ENCODE measurements around the gene PROP1. TPM values are rescaled to one million over a fixed set of nuclear protein-coding genes. Genes with fewer than 3 reads are reported as not detected.
"Not testable (repeated sequence)": the region's sequence is repeated elsewhere in the genome, so short reads cannot be mapped to it uniquely, and the experiment has no call there.

Gene PROP1
- total RNA-seq, 2 experiments from 2014 or later, result not detected

- H3K27ac ChIP-seq (ENCODE audit: low read depth, low read length, poor library complexity, severe bottlenecking); H4K20me1 ChIP-seq (ENCODE audit: insufficient read depth, low read length); H2AFZ ChIP-seq (ENCODE audit: low read length); BruUV-seq (replicated peaks); DNase-seq (ENCODE audit: low spot score); POLR2A ChIA-PET; H3K9me3 ChIP-seq (ENCODE audit: low read length); H3K4me2 ChIP-seq (ENCODE audit: low read length); CTCF ChIA-PET (ENCODE audit: unreplicated experiment); intact Hi-C loops (cut with micrococcal nuclease; ENCODE audit: unreplicated experiment); H3K36me3 ChIP-seq (ENCODE audit: insufficient read depth, low read length); H3K79me2 ChIP-seq (ENCODE audit: insufficient read depth, low read depth, low read length); H3K4me1 ChIP-seq (ENCODE audit: insufficient read depth, low read length, poor library complexity, severe bottlenecking); H3K4me3 ChIP-seq (ENCODE audit: low read depth, low read length, poor library complexity, severe bottlenecking); H3K9me2 ChIP-seq (ENCODE audit: insufficient read depth, low read length): not testable (repeated sequence)
Observed at GRCh38 chr5:178006536-178007231, 10.6 kb upstream of the PROP1 start.

GRCh38 chr5:178006181-178006535 is 10.1 kb upstream of the PROP1 start:
- POLR2A ChIA-PET; DNase-seq (ENCODE audit: low spot score); H2AFZ ChIP-seq (ENCODE audit: low read length); BruUV-seq (replicated peaks); H3K9me3 ChIP-seq (ENCODE audit: low read length); H3K4me2 ChIP-seq (ENCODE audit: low read length); H3K4me1 ChIP-seq (ENCODE audit: insufficient read depth, low read length, poor library complexity, severe bottlenecking); intact Hi-C loops (cut with micrococcal nuclease; ENCODE audit: unreplicated experiment); H3K79me2 ChIP-seq (ENCODE audit: insufficient read depth, low read depth, low read length); H3K27ac ChIP-seq (ENCODE audit: low read depth, low read length, poor library complexity, severe bottlenecking); H3K36me3 ChIP-seq (ENCODE audit: insufficient read depth, low read length); H3K9me2 ChIP-seq (ENCODE audit: insufficient read depth, low read length); CTCF ChIA-PET (ENCODE audit: unreplicated experiment); H4K20me1 ChIP-seq (ENCODE audit: insufficient read depth, low read length); H3K4me3 ChIP-seq (ENCODE audit: low read depth, low read length, poor library complexity, severe bottlenecking): not testable (repeated sequence)

- Histone ChIP-seq H3K79me2 (ENCODE audit: insufficient read depth, low read depth, low read length) (no peaks in the 10 kb centered on the region), H2AFZ (ENCODE audit: low read length) (no peak overlapping the region), H3K36me3 (ENCODE audit: insufficient read depth, low read length) (no peaks in the 10 kb centered on the region), H4K20me1 (ENCODE audit: insufficient read depth, low read length) (no peaks in the 10 kb centered on the region), H3K4me3 (ENCODE audit: low read depth, low read length, poor library complexity, severe bottlenecking) (no peak overlapping the region), H3K9me2 (ENCODE audit: insufficient read depth, low read length) (no peaks in the 10 kb centered on the region), H3K9me3 (ENCODE audit: low read length) (no peaks in the 10 kb centered on the region), H3K27ac (ENCODE audit: low read depth, low read length, poor library complexity, severe bottlenecking) (no peak overlapping the region), H3K4me1 (ENCODE audit: insufficient read depth, low read length, poor library complexity, severe bottlenecking) (peaks cover 6% of the 10 kb centered on the region), H3K4me2 (ENCODE audit: low read length) (no peak overlapping the region)
- DNase-seq (ENCODE audit: low spot score), result no peak
- POLR2A ChIA-PET, result no interaction called here
- intact Hi-C loops (cut with micrococcal nuclease; ENCODE audit: unreplicated experiment), result no loop called here
- no TSS peak for BruUV-seq (replicated peaks)
- CTCF ChIA-PET (ENCODE audit: unreplicated experiment), result no interaction called here
- TF ChIP-seq EZH2phosphoT487 (IDR thresholded peaks at IDR 0.05; ENCODE audit: borderline replicate concordance, low read depth, low read length), result no peak
- TF ChIP-seq CTCF (conservative IDR thresholded peaks at IDR 0.05; ENCODE audit: low read length), result no peak
Observed at GRCh38 chr5:177997846-177998245, 1.8 kb upstream of the PROP1 start.

- ChIA-PET CTCF (ENCODE audit: unreplicated experiment) (no interaction called here), POLR2A (no interaction called here)
- Histone ChIP-seq H3K4me1 (ENCODE audit: insufficient read depth, low read length, poor library complexity, severe bottlenecking) (peaks cover 6% of the 10 kb centered on the region), H4K20me1 (ENCODE audit: insufficient read depth, low read length) (no peaks in the 10 kb centered on the region), H3K27ac (ENCODE audit: low read depth, low read length, poor library complexity, severe bottlenecking) (no peak overlapping the region), H2AFZ (ENCODE audit: low read length) (no peak overlapping the region), H3K79me2 (ENCODE audit: insufficient read depth, low read depth, low read length) (no peaks in the 10 kb centered on the region), H3K36me3 (ENCODE audit: insufficient read depth, low read length) (no peaks in the 10 kb centered on the region), H3K9me2 (ENCODE audit: insufficient read depth, low read length) (no peaks in the 10 kb centered on the region), H3K4me2 (ENCODE audit: low read length) (no peak overlapping the region), H3K9me3 (ENCODE audit: low read length) (no peaks in the 10 kb centered on the region), H3K4me3 (ENCODE audit: low read depth, low read length, poor library complexity, severe bottlenecking) (no peak overlapping the region)
- BruUV-seq (replicated peaks), result no TSS peak
- no peak for TF ChIP-seq CTCF (conservative IDR thresholded peaks at IDR 0.05; ENCODE audit: low read length)
- TF ChIP-seq EZH2phosphoT487 (IDR thresholded peaks at IDR 0.05; ENCODE audit: borderline replicate concordance, low read depth, low read length), result no peak
- no peak for DNase-seq (ENCODE audit: low spot score)
- intact Hi-C loops (cut with micrococcal nuclease; ENCODE audit: unreplicated experiment), result no loop called here
Observed at GRCh38 chr5:177997319-177997670, 1.3 kb upstream of the PROP1 start.

All from OCI-LY7 (cell line).